Endometrial microvascular endothelial cells (primary cell): ENCODE results near the gene GPNMB. TPM values are rescaled to one million over a fixed set of nuclear protein-coding genes. Genes with fewer than 3 reads are reported as not detected.

Experiments
- in situ Hi-C: cut with HindIII; loops from 2 replicates; pipeline ENCODE4 v1.10.0; 2017; ENCODE audit warnings: low sequenced_read_pairs, low pct_unique_long_range_greater_than_20kb; ENCODE audit errors: inconsistent ontology term
- total RNA-seq: library from RNA; depleted of rRNA; stranded (reverse); fragments of >200 nt; gene quantifications from one replicate; pipeline ENCODE4 v1.2.3, GENCODE V29; 2015; ENCODE audit errors: inconsistent ontology term

GPNMB gene
- total RNA-seq, 1 donor from 2014 or later = 1.0 TPM

DNA sequence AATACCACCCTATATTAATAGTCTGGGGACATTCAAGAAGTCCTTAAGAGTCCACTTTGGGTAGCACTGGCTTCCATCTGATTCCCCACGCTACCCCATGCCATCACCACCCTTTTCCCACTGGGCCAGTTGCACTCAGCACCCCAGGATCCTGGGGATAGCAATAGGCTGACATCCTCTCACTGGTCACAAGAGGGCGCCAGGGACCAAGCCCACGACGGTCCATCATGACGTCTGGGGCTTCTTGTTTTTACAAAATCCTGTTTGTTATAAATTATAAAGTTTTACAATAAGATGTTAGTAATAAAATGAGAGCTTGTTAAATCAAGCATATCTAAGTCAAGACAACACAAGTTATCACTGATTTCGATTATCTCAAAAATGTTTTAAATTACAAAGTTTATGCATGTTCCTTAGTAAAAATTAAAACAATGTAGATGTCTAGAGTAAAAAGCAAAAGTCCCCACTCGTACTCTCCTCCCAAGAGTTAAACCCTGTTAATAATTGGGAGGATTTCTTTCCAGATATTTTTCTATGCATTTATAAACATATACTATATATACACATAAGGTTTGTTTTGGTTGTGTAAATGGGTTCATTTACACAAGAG is 15.4 kb downstream of the GPNMB start:
- in situ Hi-C loops = loop anchor here (25.0 kb wide), 1 partner anchor 250 kb away; no protein-coding TSS in a partner anchor

DNA sequence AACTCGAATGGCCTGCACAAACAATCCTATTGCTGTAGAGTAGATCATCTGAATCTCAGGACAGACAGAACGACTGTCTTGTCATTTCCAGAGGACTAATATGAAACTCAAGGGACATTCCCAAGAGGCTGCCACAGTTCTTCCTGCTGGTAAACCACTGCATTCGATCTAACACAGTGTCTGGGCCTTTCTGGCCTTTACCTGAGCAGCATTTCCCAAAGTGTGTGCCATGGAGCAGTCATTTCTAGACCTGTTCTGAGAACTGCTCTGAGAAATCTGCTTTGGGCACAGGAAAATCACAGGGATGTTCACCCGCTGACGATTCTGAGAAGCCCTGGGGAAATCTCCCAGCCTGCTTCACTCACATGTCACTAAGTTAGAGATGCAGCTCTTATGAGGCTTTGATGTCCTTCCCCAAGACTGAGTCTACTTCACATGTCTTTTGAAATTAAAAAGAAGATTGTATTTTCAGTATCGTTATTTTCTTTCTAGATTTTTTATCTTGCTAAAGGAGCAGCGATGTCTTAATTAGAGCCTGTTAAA is 18.4 kb downstream of the GPNMB start:
- in situ Hi-C loops = loop anchor here (25.0 kb wide), 1 partner anchor 247 kb away; no protein-coding TSS in a partner anchor

DNA sequence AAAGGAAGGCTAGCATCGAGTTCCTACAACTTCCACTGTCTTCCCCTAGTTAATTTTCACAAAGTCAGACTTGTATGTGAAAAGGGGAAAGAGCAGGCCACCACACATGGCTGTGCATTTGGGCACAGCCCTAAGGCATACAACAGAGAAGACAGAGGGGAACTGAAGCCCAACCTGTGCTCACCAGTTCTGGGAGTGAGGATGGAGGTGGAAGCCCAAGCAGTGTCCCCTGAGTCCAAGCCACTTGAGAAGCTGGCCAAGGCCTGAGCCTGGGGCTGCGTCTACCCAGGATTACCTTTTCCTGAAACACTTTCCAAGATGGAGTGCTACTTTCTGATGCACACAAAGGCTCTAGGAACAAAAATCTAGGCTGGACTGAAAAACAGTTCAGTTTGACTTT is 20.3 kb downstream of the GPNMB start:
- in situ Hi-C loops = loop anchor here (25.0 kb wide), 1 partner anchor 245 kb away; no protein-coding TSS in a partner anchor

DNA sequence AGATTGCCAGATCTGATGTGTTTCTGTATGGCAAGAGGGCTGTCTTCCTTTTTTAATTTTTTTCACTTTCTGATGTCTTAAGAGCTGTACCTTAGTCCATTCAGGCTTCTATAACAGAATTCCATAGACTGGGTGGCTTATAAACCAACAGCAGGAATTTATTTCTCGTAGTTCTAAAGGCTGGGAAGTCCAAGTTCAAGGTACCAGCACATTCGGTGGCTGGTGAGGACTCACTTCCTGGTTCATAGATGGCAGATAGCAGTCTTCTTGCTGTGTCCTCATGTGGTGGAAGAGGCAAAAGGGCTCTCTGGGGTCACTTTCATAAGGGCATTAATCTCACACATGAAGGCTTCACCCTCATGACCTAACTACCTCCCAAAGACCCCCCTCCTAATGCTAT is 20.8 kb downstream of the GPNMB start:
- in situ Hi-C loops = loop anchor here (25.0 kb wide), 1 partner anchor 245 kb away; no protein-coding TSS in a partner anchor

DNA sequence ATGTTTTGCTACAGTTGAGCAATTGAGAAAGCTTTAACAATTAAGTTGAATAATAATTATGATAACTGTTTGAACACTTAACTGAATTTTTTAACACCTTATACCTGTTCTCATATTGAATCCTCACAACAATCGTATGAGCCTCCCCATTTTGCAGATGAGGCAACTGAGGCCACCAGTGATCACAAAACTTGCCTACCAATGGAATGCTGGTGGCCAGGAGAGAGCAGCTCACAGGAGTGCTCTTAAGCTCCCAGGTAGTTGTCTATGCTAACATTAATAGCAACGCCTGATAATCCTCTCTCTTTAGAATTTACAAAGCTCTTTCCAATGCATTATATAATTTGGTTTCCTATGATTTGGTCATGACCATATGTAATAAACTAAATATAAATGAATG is 21.6 kb downstream of the GPNMB start:
- in situ Hi-C loops = loop anchor here (25.0 kb wide), 1 partner anchor 244 kb away; no protein-coding TSS in a partner anchor

DNA sequence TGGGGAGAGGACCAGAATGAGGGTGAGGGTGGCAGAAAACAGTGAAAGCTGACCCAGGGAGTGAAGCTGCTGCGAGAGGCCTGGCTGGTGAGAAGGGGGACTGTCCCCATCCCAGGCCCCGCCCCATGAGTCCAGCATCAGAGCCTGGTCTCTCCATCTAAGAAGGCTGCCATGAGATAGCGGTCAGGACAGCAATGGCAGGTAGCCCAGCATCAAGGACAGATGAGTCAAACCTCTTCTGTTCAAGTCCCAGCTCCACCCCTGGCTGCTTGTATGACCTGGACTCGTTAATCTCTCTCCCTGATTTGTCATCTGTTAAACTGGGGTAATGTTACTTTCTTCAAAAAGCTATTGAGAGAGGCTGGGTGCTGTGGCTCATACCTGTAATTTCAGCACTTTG is 22.2 kb downstream of the GPNMB start:
- in situ Hi-C loops = loop anchor here (25.0 kb wide), 1 partner anchor 244 kb away; no protein-coding TSS in a partner anchor

DNA sequence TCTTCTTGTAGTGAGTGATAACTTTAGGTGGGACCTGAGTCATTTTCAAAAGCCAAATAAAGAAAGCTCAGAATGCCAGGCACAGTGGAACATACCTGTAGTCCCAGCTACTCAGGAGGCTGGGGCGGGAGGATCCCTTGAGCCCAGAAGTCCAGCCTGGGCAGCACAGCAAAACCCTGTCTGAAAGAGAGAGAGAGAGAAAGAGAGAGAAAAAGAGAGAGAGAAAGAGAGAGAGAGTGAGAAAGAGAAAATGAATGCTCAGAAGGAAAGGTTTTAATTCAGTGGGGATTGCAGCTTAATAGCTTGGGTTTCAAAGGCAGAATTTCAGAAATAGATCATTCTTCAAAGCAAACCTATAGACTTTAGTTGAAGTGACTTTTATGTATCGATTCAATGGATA is 25.7 kb downstream of the GPNMB start:
- in situ Hi-C loops = loop anchor here (25.0 kb wide), 1 partner anchor 240 kb away; no protein-coding TSS in a partner anchor

DNA sequence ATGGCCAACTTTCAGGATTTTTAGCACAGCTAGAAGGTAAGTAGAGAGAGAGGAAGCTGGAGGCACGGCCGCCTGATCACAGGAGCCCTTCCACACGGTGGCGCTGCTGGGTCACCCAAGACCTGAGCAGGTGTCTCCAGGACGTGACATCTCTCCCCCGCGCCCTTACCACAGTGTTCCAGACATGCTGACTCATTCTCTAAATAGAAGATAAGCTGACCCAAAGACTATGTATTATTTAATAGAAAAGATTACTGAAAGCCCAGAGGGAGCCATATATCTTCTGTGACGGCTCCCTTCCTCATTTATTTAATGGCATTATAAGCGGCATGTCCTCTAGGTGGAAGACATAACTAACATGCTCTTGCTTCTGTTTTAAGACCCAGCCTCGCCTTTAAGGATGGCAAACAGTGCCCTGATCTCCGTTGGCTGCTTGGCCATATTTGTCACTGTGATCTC is 26.6 kb downstream of the GPNMB start:
- in situ Hi-C loops = loop anchor here (25.0 kb wide), 1 partner anchor 239 kb away; no protein-coding TSS in a partner anchor

DNA sequence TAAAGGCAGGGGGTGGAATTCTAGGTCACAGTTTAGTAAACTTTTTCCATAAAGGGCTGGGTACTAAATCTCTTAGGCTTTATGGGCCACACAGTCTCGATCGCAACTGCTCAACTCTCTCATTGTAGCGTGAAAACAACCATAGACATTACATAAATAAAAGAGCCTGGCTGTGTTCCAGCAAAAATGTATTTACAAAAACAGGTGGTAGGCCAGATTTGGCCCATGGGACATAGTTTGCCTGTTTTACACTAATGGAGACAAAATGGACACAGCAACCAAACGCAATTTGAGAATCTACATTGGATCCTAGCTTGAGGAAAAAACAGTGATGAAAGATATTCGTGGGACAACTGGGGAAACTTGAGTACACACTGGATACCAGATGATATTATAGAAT is 29.3 kb downstream of the GPNMB start:
- in situ Hi-C loops = no loop called here

DNA sequence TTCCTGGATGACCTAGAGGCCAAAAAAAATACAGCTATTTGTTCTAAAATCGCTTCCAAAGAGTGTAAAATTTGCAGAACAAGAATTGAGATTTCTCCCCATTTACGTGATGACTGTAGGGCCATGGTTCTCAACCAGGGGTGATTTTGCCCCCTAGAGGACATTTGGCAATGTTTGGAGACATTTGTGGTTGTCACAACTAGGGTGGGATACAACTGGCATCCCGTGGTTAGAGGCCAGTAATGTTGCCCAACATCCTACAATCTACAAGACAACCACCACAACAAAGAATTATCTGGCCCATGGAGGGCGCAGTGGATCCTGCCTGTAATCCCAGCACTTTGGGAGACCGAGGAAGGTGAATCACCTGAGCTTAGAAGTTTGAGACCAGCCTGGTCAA is 29.8 kb downstream of the GPNMB start:
- in situ Hi-C loops = no loop called here

DNA sequence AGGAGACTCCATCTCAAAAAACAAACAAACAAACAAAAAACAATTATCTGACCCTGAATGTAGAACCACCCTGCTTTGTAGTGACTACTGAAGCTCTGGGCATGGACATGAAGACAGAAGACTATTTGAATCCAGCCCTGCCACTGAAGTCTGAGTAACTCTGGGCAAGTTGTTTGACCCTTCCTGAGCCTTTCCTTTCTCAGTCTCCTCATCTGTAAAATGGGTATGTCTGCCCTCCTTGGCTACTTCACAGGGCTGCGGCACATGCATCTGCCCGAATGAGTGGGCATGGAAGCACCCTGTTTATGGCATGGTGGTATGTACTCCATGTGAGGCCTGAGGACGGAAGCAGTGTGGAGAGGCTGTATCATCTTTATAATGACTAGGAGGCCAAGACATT is 30.4 kb downstream of the GPNMB start:
- in situ Hi-C loops = no loop called here

DNA sequence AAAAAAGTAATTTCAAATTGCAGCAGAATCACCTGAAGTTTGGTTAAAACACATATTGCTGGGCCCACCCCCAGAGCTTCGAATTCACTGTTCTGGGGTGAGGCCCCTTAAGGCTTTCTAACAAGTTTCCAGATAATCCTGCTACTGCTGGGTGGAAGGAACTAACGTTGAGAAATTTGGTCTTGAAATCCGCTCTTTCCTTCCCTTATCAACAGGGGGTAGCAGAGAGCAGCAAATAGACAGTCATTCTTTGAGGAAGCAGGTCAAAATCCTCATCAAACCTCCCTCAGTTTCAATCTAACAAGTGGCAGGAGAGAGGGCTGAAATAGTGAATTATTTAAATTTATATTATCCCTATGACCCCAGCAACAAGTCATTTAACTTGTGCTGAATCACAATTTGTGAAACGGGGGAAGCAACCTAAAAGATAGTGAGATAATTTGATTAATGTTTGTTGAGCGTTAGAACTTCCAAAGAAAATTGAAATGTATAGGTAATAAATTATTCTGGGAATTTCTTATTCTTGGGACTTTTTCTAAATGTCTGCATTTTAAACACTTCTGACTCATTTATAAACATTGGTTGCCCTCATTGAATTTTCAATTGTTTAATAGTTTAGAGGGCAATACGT is 30.9 kb downstream of the GPNMB start:
- in situ Hi-C loops = no loop called here

DNA sequence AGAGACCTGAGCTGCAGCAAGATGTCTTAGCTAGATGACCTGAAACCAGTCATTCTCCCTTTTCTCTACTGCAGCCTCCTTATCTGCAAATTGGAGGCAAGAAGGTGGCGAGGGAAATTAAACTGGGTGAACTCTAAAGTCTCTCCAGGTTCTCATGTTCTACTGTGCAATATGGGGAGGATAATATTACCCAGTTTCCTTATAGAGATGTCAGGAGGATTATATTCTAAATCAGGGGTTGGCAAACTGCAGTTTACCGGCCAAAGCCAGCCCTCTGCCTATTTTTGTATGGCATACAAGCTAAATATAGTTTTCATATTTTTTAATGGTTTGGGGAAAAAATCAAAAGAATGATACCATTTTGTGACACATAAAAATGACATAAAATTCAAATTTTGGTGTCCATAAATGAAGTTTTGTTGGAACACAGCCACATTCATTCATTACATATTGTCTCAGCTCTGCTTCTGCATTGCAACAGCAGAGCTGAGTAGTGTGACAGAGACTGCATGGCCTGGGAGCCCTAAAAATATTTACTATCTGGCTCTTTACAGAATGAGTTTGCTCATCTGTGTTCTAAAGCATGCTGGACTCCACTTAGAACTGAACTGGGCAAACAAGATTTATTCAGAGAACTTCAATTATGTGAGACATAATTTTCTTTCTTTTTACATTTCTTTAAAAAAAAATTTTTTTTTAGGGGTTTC is 33.4 kb downstream of the GPNMB start:
- in situ Hi-C loops = no loop called here

DNA sequence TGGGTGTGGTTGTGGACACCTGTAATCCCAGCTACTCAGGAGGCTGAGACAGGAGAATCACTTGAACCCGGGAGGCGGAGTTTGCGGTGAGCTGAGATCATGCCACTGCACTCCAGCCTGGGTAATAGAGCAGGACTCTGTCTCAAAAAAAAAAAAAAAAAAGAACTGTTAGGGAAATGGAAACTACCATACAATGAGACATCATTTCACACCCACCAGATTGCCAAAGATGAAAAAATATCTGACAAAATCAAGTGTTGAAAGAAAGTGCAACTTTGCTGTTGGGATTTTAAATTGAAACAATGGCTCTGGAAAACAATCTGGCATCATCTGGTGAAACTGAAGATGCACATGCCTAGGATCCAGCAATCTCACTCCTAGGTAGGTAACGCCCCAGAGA is 36.5 kb downstream of the GPNMB start:
- in situ Hi-C loops = no loop called here

DNA sequence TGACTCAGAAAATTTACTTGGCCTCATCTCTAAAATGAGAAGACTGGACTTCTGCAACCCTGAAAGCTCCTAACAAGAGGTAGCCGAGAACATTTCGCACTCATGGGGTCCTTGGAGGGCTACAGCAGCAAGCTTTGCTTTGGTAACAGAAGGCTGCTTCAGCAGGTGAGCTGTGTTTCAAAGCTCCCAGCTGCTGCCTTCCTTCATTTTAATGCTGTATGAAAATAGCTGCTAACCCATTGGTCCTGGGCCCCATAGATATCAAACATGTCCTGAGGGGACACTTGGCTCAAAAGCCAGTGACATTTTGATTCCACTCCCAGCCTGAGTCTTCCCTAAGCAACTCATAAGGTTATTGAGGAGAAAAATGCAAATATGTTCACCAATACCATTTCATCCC is 38.3 kb downstream of the GPNMB start:
- in situ Hi-C loops = no loop called here

DNA sequence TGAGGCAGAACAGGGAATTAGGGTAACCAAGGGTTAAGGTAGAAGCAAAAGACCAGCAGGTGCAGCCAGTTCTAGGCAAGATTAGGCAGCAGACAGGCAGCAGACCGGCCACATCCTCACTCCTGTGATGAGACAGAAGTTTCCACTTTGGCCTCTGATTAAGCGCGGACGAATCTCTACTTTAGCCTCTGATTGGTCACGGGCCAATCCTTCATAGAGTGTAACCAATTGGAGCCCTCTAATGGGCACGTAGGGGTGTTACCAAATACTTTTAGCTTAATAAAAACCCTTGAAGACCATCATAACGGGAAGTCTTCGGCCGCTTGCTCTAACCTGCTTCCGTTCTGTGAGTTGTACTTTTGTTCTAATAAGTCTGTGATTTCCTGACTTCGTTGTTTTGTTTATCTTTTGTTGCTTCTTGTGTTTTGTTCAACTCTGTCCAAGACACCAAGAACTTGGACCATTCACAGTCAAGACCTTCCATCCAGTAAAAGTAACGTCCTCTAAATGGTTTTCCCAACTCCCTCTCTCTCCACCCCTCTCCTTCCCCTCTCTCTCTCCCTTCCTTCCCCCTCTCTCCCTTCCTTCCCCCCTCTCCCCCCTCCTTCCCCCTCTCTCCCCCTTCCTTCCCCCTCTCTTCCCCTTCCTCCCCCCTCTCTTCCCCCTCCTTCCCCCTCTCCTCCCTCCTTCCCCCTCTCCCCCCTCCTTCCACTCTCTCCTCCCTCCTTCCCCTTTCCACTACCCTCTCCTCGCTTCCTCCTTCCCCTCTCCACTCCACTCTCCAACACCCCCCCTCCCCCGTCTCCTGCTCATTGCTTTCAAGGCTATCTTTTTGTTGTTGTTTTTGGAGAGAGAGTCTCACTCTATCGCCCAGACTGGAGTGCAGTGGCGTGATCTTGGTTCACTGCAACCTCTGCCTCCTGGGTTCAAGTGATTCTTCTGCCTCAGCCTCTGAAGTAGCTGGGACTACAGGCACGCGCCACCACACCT is 39.4 kb downstream of the GPNMB start:
- in situ Hi-C loops = no loop called here

DNA sequence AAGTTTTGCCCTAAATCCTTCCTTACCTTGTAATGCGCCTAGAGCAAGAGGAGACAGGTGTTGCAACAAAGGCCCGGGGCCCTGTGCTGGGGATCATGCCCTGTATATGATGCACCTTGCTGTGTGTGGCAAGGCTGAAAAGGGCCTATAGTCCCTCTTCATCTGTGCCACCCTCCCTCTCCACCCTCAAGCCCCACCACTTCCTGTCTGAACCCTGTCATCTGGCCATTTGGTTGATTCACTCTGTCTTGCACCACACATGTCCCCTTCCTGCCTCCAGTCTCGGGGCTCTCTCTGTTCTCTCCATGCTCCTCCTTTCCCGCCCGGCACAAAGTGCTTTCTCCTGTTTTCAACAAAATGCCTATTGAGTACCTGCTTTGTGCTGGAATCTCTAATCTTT is 41.0 kb downstream of the GPNMB start:
- in situ Hi-C loops = no loop called here

DNA sequence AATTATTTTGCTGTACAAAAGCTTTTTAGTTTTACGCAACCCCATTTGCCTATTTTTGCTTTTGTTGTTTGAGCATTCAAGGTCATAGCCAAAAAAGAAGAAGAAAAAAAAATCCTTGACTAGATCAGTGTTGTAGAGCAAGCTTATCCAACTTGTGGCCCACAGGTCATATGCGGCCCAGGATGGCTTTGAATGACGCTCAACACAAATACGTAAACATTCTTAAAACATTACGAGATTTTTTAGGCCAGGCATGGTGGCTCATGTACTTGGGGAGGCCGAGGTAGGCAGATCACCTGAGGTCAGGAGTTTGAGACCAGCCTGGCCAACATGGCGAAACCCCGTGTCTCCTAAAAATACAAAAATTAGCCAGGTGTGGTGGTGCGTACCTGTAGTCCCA is 44.4 kb downstream of the GPNMB start:
- in situ Hi-C loops = no loop called here
